Karpas-422 (cell line): ENCODE results near the gene ATF6B. TPM values are rescaled to one million over a fixed set of nuclear protein-coding genes. Genes with fewer than 3 reads are reported as not detected.

Experiments used
- DNase-seq: peaks from one replicate; pipeline ENCODE4 v3.0.0-alpha.2; 2015
- H2AFZ ChIP-seq: fragments of 200-600 bp; sonication (generic); 2 replicates; pipeline ENCODE4 v1.6.1; 2014; ENCODE audit warnings: antibody characterized with exemption, low read length, mixed read lengths
- H3K27ac ChIP-seq: fragments of 200-600 bp; sonication (generic); 2 replicates; pipeline ENCODE4 v1.5.1; 2014; ENCODE audit warnings: mild to moderate bottlenecking, low read length, moderate library complexity
- H3K27me3 ChIP-seq: fragments of 200-600 bp; sonication (generic); 2 replicates; pipeline ENCODE4 v1.6.1; 2014; ENCODE audit warnings: low read length, mixed read lengths
- H3K36me3 ChIP-seq: fragments of 200-600 bp; sonication (generic); 2 replicates; pipeline ENCODE4 v1.6.1; 2014; ENCODE audit warnings: low read length, mixed read lengths; ENCODE audit not compliant: insufficient read depth
- H3K4me1 ChIP-seq: fragments of 200-600 bp; sonication (generic); 2 replicates; pipeline ENCODE4 v1.6.1; 2014; ENCODE audit warnings: mild to moderate bottlenecking, low read length, mixed read lengths
- H3K4me2 ChIP-seq: fragments of 200-600 bp; sonication (generic); 2 replicates; pipeline ENCODE4 v1.6.1; 2014; ENCODE audit warnings: low read length, low read depth, mild to moderate bottlenecking; ENCODE audit not compliant: poor library complexity, severe bottlenecking
- H3K4me3 ChIP-seq: fragments of 200-600 bp; sonication (generic); 2 replicates; pipeline ENCODE4 v1.5.1; 2014; ENCODE audit warnings: mild to moderate bottlenecking, antibody characterized with exemption, low read length, mixed read lengths
- H3K79me2 ChIP-seq: fragments of 200-600 bp; sonication (generic); 2 replicates; pipeline ENCODE4 v1.6.1; 2014; ENCODE audit warnings: mild to moderate bottlenecking, low read length, mixed read lengths
- H3K9ac ChIP-seq: fragments of 200-600 bp; sonication (generic); 2 replicates; pipeline ENCODE4 v1.6.0; 2014; ENCODE audit warnings: low read length
- H3K9me2 ChIP-seq: fragments of 200-600 bp; sonication (generic), shearing (Covaris generic); replicated peaks from 2 replicates; pipeline ENCODE4 v1.6.0; 2014; ENCODE audit warnings: mild to moderate bottlenecking, low read length, moderate library complexity; ENCODE audit not compliant: insufficient read depth
- H3K9me3 ChIP-seq: fragments of 300-700, 200-600 bp; sonication (generic); 2 replicates; pipeline ENCODE4 v1.6.1; 2014; ENCODE audit warnings: low read length, mixed read lengths
- H4K20me1 ChIP-seq: fragments of 200-600 bp; sonication (generic); 2 replicates; pipeline ENCODE4 v1.6.1; 2014; ENCODE audit warnings: mild to moderate bottlenecking, antibody characterized with exemption, low read length, low read depth; ENCODE audit not compliant: insufficient read depth
- total RNA-seq: library from RNA; depleted of rRNA; stranded (reverse); fragments of >200 nt; shearing (Covaris generic); gene quantifications from 2 replicates; pipeline ENCODE4 v1.2.3, GENCODE V29; 2014; ENCODE audit warnings: low replicate concordance

ATF6B gene
- total RNA-seq, 1 experiment from 2014 or later: 51.3 TPM

DNA sequence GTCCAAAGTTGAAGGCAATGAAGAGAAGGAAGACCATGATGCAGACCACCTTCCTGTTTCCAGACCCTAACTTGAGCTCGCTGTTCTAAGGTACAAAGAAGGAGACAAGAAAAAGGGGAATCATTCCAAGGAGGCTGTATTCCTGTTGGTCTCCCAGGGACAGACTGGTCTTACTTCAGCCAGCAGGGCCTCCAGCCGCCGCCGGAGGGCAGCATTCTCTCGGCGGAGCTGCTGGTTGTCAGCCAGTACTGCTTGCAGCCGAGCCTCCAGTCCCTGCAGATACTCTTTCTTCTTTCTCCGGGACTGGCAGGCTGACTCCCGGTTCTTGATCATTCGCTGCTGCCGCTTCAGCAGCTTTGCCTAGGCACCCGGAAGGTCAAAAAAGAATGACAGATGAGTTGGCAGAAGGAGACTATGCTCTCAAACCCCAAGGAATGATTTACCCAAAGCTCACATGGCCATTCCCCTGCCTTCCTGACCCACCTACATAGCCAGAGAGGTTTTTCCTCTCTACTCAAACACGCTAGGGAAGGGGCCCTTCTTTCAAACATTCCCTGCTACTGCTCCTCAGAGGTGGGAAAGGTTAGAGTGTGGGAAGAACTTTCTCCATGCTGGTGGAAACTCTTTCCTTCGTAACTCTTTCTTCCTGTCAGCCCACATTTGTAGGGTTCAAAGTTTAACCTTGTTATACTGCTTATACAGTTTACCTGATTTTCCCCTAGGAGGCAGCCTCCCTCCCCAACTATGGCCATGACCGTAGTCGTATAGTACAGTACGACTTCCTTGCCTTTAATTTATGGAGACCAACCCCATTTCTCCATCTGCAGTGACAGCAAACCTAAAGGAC lies 9.0 kb downstream of the ATF6B start:
- H4K20me1 ChIP-seq: no peaks in the 10 kb centered on the region
- H3K9me2 ChIP-seq: no peaks in the 10 kb centered on the region
- peak; percentile 87 for DNase-seq
- H3K4me3 ChIP-seq: no peak overlapping the region
- H3K9ac ChIP-seq: no peak overlapping the region
- H3K36me3 ChIP-seq: peaks cover 7% of the 10 kb centered on the region
- no peaks in the 10 kb centered on the region for H3K4me1 ChIP-seq
- no peaks in the 10 kb centered on the region for H3K79me2 ChIP-seq
- H3K9me3 ChIP-seq: no peaks in the 10 kb centered on the region
- H2AFZ ChIP-seq: no peak overlapping the region
- H3K4me2 ChIP-seq: no peak overlapping the region
- H3K27me3 ChIP-seq: no peaks in the 10 kb centered on the region
- no peak overlapping the region for H3K27ac ChIP-seq

- DNase-seq: no peak
- no peak overlapping the region for H3K4me2 ChIP-seq
- peaks cover 7% of the 10 kb centered on the region for H3K36me3 ChIP-seq
- no peak overlapping the region for H3K9ac ChIP-seq
- H4K20me1 ChIP-seq: no peaks in the 10 kb centered on the region
- H3K4me1 ChIP-seq: no peaks in the 10 kb centered on the region
- H3K4me3 ChIP-seq: no peak overlapping the region
- no peaks in the 10 kb centered on the region for H3K79me2 ChIP-seq
- H3K27me3 ChIP-seq: no peaks in the 10 kb centered on the region
- H3K27ac ChIP-seq: no peak overlapping the region
- H3K9me2 ChIP-seq: no peaks in the 10 kb centered on the region
- H3K9me3 ChIP-seq: no peaks in the 10 kb centered on the region
- H2AFZ ChIP-seq: no peak overlapping the region
Measured at GRCh38 chr6:32117461-32117860, 10.6 kb downstream of the ATF6B start.

- Histone ChIP-seq H3K36me3 (peaks cover 7% of the 10 kb centered on the region), H3K27me3 (no peaks in the 10 kb centered on the region)
- peak; percentile 64 for DNase-seq
Measured at GRCh38 chr6:32116674-32117073, 11.4 kb downstream of the ATF6B start.

DNA sequence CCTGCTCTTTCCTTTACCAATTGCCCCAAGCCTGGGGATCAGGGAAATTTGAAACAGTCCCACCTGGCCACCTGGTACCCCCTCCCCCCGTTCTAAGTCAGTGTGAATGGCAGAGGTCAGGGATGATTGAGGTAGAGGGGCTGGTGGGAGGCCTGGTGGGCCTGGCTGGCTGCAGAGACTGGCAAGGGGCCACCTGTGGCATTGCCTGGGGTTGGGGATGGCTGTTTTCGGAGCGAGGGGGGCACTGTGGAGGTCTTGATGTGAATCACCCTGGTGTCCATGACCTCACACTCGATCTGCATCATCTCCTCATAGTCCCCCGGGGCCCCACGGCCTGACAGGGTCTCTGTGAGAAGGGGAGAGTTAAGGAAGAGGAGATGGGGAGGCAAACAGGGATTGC lies 12.4 kb downstream of the ATF6B start:
- Histone ChIP-seq H3K27ac (no peak overlapping the region), H2AFZ (no peak overlapping the region), H3K9me2 (no peaks in the 10 kb centered on the region), H3K4me1 (no peaks in the 10 kb centered on the region), H3K4me3 (no peak overlapping the region), H3K4me2 (no peak overlapping the region), H3K9ac (no peak overlapping the region), H3K9me3 (no peaks in the 10 kb centered on the region), H3K36me3 (peaks cover 7% of the 10 kb centered on the region), H3K27me3 (no peaks in the 10 kb centered on the region), H4K20me1 (no peaks in the 10 kb centered on the region), H3K79me2 (no peaks in the 10 kb centered on the region)
- DNase-seq: no peak

More at GRCh38 chr6:32116674-32117073, 11.4 kb downstream of the ATF6B start:
- Histone ChIP-seq H3K9me3 (no peaks in the 10 kb centered on the region), H3K9me2 (no peaks in the 10 kb centered on the region), H3K4me2 (no peak overlapping the region), H4K20me1 (no peaks in the 10 kb centered on the region), H3K27ac (no peak overlapping the region), H3K4me1 (no peaks in the 10 kb centered on the region), H3K4me3 (no peak overlapping the region), H2AFZ (no peak overlapping the region), H3K9ac (no peak overlapping the region), H3K79me2 (no peaks in the 10 kb centered on the region)

DNA sequence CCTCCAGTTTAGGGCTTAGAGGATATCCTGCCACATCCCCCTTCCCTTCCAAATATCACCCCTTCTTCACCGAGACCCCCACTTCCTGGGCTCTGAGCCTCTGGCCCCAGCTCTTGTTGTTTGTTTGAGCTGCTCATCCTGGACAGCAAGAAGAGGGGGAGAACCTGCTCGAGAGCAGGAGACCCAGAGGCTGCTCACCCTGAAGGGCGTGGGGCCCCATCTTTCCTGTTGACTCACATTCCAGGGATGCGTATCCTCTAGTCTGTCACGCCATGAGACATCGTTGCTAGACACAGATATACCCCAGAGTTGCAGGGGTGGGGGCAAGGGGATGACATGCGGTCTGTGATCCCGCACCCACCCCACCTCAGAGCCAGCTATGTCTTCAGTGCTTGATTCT lies 13.2 kb downstream of the ATF6B start:
- Histone ChIP-seq H3K9me2 (no peaks in the 10 kb centered on the region), H3K9me3 (no peaks in the 10 kb centered on the region), H3K79me2 (no peaks in the 10 kb centered on the region), H3K4me3 (no peak overlapping the region), H3K36me3 (peaks cover 7% of the 10 kb centered on the region), H4K20me1 (no peaks in the 10 kb centered on the region), H3K4me2 (no peak overlapping the region), H2AFZ (no peak overlapping the region), H3K27ac (no peak overlapping the region), H3K27me3 (no peaks in the 10 kb centered on the region), H3K9ac (no peak overlapping the region), H3K4me1 (no peaks in the 10 kb centered on the region)
- no peak for DNase-seq

- Histone ChIP-seq H3K9me2 (no peaks in the 10 kb centered on the region), H3K9ac (no peak overlapping the region), H3K4me2 (no peak overlapping the region), H3K27me3 (no peaks in the 10 kb centered on the region), H3K9me3 (no peaks in the 10 kb centered on the region), H3K27ac (no peak overlapping the region), H3K79me2 (no peaks in the 10 kb centered on the region), H3K4me3 (no peak overlapping the region), H3K4me1 (no peaks in the 10 kb centered on the region), H3K36me3 (peaks cover 7% of the 10 kb centered on the region), H2AFZ (no peak overlapping the region), H4K20me1 (no peaks in the 10 kb centered on the region)
- DNase-seq: no peak
Measured at GRCh38 chr6:32113386-32114352, 14.4 kb downstream of the ATF6B start.

DNA sequence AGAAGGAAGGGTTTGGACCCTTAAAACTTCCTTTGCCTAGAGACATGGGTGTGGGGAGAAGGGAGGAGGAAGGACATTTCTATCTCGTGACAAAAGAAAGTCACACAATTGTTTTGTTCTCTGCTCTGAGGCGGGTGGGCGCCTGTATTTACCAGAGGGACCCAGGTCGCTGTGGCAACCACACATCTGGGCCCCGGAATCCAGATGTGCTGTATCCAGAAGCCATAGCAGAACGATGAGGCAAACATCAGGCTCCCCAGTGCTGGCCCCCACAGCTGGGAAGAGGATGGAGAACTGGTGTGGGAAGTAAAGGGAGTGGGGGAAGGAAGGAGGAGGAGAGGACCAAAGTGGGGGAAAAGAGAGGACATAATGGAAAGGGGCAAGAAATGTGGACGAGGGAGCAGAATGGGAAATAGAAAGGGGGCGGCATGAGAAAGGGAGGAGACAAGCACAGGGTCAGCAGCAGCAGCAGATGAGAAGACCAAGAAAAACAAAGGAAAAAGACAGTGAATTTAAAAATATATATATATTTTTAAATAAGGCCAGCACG lies 15.5 kb downstream of the ATF6B start:
- Histone ChIP-seq H3K36me3 (peaks cover 3% of the 10 kb centered on the region), H4K20me1 (no peaks in the 10 kb centered on the region), H3K4me3 (no peak overlapping the region), H3K4me1 (no peaks in the 10 kb centered on the region), H3K9me3 (no peaks in the 10 kb centered on the region), H3K4me2 (no peak overlapping the region), H2AFZ (no peak overlapping the region), H3K27me3 (no peaks in the 10 kb centered on the region), H3K9me2 (no peaks in the 10 kb centered on the region), H3K79me2 (no peaks in the 10 kb centered on the region), H3K27ac (no peak overlapping the region), H3K9ac (no peak overlapping the region)
- DNase-seq: no peak
